GM10266 (cell line): ENCODE data around the gene SBDS.

Experiments
- DNase-seq: peaks from one replicate; pipeline ENCODE4 v3.0.0; 2012; ENCODE audit errors: extremely low spot score
- CTCF ChIP-seq: IDR thresholded peaks from 2 replicates; pipeline ENCODE4 v1.5.1; 2012; ENCODE audit warnings: mild to moderate bottlenecking, low read depth; ENCODE audit not compliant: control insufficient read depth, insufficient read depth; ENCODE audit errors: missing control alignments

The SBDS gene

GRCh38 chr7:66967029-66967428 lies 28.4 kb downstream of the SBDS start:
- no peak for TF ChIP-seq CTCF
- no peak for DNase-seq

GRCh38 chr7:66964411-66964810 lies 31.0 kb downstream of the SBDS start:
- DNase-seq: no peak
- no peak for TF ChIP-seq CTCF

GRCh38 chr7:66961096-66961495 lies 34.3 kb downstream of the SBDS start:
- no peak for DNase-seq
- TF ChIP-seq CTCF: no peak

- TF ChIP-seq CTCF: no peak
Observed at GRCh38 chr7:66960192-66960591, 35.2 kb downstream of the SBDS start.

GRCh38 chr7:66958538-66959350 lies 36.6 kb downstream of the SBDS start:
- no peak for DNase-seq

More at GRCh38 chr7:66960192-66960591, 35.2 kb downstream of the SBDS start:
- DNase-seq: no peak

GRCh38 chr7:66957595-66958290 lies 37.6 kb downstream of the SBDS start:
- TF ChIP-seq CTCF: no peak
- DNase-seq: no peak

More at GRCh38 chr7:66958538-66959350, 36.6 kb downstream of the SBDS start:
- TF ChIP-seq CTCF: no peak

GRCh38 chr7:66953044-66953427 lies 42.4 kb downstream of the SBDS start:
- no peak for TF ChIP-seq CTCF
- no peak for DNase-seq
